GM21360 (cell line): ENCODE results near the gene RNF144B.
"Not testable (repeated sequence)": the region's sequence is repeated elsewhere in the genome, so short reads cannot be mapped to it uniquely, and the experiment has no call there.

ENCODE experiments used
- ATAC-seq: cut with Tn5 transposase; IDR thresholded peaks from one replicate; pipeline ENCODE4 v1.9.1; 2021; ENCODE audit warnings: mild to moderate bottlenecking, moderate library complexity; ENCODE audit not compliant: unreplicated experiment

RNF144B gene

GRCh38 chr6:18368277-18369105, 18.7 kb upstream of the RNF144B start:
- no peak for ATAC-seq

- no peak for ATAC-seq
Observed at GRCh38 chr6:18371010-18371409, 16.1 kb upstream of the RNF144B start.

- no peak for ATAC-seq
Observed at GRCh38 chr6:18371656-18372055, 15.5 kb upstream of the RNF144B start.

GRCh38 chr6:18380158-18380836, 6.9 kb upstream of the RNF144B start:
- no peak for ATAC-seq

- no peak for ATAC-seq
Observed at GRCh38 chr6:18380851-18381250, 6.3 kb upstream of the RNF144B start.

GRCh38 chr6:18383441-18383840, 3.7 kb upstream of the RNF144B start:
- no peak for ATAC-seq

- no peak for ATAC-seq
Observed at GRCh38 chr6:18384621-18385020, 2.5 kb upstream of the RNF144B start.

- no peak for ATAC-seq
Observed at GRCh38 chr6:18386298-18386976, 713 bp upstream of the RNF144B start.

GRCh38 chr6:18388271-18388670, 1.1 kb downstream of the RNF144B start:
- ATAC-seq, result no peak

GRCh38 chr6:18388942-18389341, 1.8 kb downstream of the RNF144B start:
- no peak for ATAC-seq

- no peak for ATAC-seq
Observed at GRCh38 chr6:18389479-18389878, 2.3 kb downstream of the RNF144B start.

- ATAC-seq, result no peak
Observed at GRCh38 chr6:18390476-18390875, 3.3 kb downstream of the RNF144B start.

GRCh38 chr6:18391023-18391422, 3.9 kb downstream of the RNF144B start:
- ATAC-seq, result no peak

- ATAC-seq, result no peak
Observed at GRCh38 chr6:18392346-18392877, 5.3 kb downstream of the RNF144B start.

- no peak for ATAC-seq
Observed at GRCh38 chr6:18393698-18394097, 6.5 kb downstream of the RNF144B start.

GRCh38 chr6:18395177-18395855, 8.2 kb downstream of the RNF144B start:
- ATAC-seq, result no peak

GRCh38 chr6:18395856-18396197, 8.7 kb downstream of the RNF144B start:
- ATAC-seq, result no peak

GRCh38 chr6:18397701-18398100, 10.6 kb downstream of the RNF144B start:
- ATAC-seq, result no peak

- not testable (repeated sequence) for ATAC-seq
Observed at GRCh38 chr6:18398225-18398624, 11.1 kb downstream of the RNF144B start.

- ATAC-seq, result peak; percentile 91
Observed at GRCh38 chr6:18400831-18401446, 13.8 kb downstream of the RNF144B start.

- not testable (repeated sequence) for ATAC-seq
Observed at GRCh38 chr6:18404965-18405364, 17.8 kb downstream of the RNF144B start.
